ENCODE measurements around the gene AP2A1. TPM values are rescaled to one million over a fixed set of nuclear protein-coding genes. Genes with fewer than 3 reads are reported as not detected.
A peak's percentile ranks its signal among the peaks of the same experiment; 100 is the strongest.

The AP2A1 gene
- total and polyA plus RNA-seq, 10 of the 15 experiments (the other 5 are each of a cell fraction or from before 2014, with no cell fraction given), result 0.68 to 78.8 (median 33.8) TPM

DNA sequence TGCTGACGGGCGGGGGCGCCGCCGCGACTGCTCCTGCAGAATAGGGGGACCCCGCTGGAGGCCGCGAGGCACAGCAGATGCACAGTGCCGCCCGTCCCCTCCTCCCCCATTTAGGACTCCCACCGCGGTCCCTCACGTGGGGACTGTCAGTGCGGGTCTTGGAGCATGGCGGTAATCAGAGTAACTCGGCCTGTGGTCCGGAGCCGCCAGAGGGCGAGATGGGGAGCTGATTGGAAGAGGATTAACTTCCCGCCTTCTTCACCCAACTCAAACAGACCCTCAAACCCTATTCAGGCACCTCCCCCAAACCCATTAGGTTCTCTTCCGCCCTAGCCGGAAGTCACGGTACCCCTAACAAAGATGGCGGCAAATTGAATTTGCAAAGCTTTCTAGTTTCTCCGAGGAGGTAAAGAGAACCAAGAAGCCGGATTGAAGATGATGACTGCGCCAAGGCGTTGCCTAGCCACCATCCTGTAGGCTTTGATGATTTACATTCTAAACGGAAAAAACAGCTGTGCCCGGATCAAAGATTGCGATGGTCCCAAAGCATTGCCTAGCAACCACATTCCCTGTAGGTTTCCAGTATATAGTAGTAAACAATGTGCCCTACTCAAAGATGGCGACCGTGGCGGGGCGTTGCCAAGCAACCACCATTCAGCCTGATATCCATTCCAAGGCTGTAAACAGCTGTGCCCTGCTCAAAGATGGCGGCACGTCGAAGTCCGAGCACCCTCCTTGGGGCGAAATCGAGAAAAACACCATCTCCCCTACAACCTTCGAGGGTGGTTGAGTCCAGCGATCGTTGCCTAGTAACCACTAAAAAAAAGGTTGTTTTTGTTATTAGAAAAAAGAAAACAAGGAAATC, 46.4 kb downstream of the AP2A1 start, which contains the start of gene FUZ (continued):
- TF ChIP-seq, protein P1, sequence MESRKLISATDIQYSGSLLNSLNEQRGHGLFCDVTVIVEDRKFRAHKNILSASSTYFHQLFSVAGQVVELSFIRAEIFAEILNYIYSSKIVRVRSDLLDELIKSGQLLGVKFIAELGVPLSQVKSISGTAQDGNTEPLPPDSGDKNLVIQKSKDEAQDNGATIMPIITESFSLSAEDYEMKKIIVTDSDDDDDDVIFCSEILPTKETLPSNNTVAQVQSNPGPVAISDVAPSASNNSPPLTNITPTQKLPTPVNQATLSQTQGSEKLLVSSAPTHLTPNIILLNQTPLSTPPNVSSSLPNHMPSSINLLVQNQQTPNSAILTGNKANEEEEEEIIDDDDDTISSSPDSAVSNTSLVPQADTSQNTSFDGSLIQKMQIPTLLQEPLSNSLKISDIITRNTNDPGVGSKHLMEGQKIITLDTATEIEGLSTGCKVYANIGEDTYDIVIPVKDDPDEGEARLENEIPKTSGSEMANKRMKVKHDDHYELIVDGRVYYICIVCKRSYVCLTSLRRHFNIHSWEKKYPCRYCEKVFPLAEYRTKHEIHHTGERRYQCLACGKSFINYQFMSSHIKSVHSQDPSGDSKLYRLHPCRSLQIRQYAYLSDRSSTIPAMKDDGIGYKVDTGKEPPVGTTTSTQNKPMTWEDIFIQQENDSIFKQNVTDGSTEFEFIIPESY (IDR thresholded peaks at IDR 0.05), result no peak
- TF ChIP-seq, protein P2, sequence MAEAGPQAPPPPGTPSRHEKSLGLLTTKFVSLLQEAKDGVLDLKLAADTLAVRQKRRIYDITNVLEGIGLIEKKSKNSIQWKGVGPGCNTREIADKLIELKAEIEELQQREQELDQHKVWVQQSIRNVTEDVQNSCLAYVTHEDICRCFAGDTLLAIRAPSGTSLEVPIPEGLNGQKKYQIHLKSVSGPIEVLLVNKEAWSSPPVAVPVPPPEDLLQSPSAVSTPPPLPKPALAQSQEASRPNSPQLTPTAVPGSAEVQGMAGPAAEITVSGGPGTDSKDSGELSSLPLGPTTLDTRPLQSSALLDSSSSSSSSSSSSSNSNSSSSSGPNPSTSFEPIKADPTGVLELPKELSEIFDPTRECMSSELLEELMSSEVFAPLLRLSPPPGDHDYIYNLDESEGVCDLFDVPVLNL (IDR thresholded peaks at IDR 0.05; ENCODE audit: low read depth, low read length), result peak; percentile 66
- TF ChIP-seq MTA3 (IDR thresholded peaks at IDR 0.05; ENCODE audit: borderline replicate concordance, low read length) (no peak), TAF1 (IDR thresholded peaks at IDR 0.05; ENCODE audit: borderline replicate concordance, low read depth, low read length) (peak; percentile 65), EZH2 (IDR thresholded peaks at IDR 0.05; ENCODE audit: borderline replicate concordance, control insufficient read depth, low read depth, low read length) (no peak), CEBPB (IDR thresholded peaks at IDR 0.05; ENCODE audit: borderline replicate concordance in 1 of 2, low read depth in 2 of 2, low read length in 2 of 2) (no peak), YY1 (IDR thresholded peaks at IDR 0.05; ENCODE audit: low read depth, low read length) (peak; percentile 99), FOXK2 (IDR thresholded peaks at IDR 0.05) (peak; percentile 93), RB1 (IDR thresholded peaks at IDR 0.05; ENCODE audit: borderline replicate concordance) (0 out of 2 replicates have a peak, but pooled peaks have one; percentile 55), HDAC6 (IDR thresholded peaks at IDR 0.05; ENCODE audit: unreplicated experiment) (no peak), HCFC1 (IDR thresholded peaks at IDR 0.05; ENCODE audit: low read length) (peak; percentile 74), BHLHE40 (IDR thresholded peaks at IDR 0.05; ENCODE audit: borderline replicate concordance in 1 of 2, low read depth in 2 of 2, low read length in 1 of 2) (peak; percentile 81 to 85), CHD1 (IDR thresholded peaks at IDR 0.05; ENCODE audit: low read depth, low read length) (peak; percentile 95; the same call in 1 of the 2 replicates), KAT2A (conservative IDR thresholded peaks at IDR 0.05; ENCODE audit: control insufficient read depth, low read depth, low read length) (no peak), NR2C1 (IDR thresholded peaks at IDR 0.05) (peak; percentile 80), HDGF (IDR thresholded peaks at IDR 0.05) (no peak), TCF7 (IDR thresholded peaks at IDR 0.05; ENCODE audit: borderline replicate concordance) (no peak), ESRRA (IDR thresholded peaks at IDR 0.05; ENCODE audit: low read length) (0 out of 2 replicates have a peak, but pooled peaks have one; percentile 33), RAD21 (IDR thresholded peaks at IDR 0.05; ENCODE audit: insufficient read depth, low read depth, low read length) (no peak), SIX5 (IDR thresholded peaks at IDR 0.05; ENCODE audit: low read depth, low read length, severe bottlenecking) (peak; percentile 70)
- TF ChIP-seq, protein P3, sequence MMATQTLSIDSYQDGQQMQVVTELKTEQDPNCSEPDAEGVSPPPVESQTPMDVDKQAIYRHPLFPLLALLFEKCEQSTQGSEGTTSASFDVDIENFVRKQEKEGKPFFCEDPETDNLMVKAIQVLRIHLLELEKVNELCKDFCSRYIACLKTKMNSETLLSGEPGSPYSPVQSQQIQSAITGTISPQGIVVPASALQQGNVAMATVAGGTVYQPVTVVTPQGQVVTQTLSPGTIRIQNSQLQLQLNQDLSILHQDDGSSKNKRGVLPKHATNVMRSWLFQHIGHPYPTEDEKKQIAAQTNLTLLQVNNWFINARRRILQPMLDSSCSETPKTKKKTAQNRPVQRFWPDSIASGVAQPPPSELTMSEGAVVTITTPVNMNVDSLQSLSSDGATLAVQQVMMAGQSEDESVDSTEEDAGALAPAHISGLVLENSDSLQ (IDR thresholded peaks at IDR 0.05), result peak; percentile 71; the same call in 1 of the 2 replicates
- TF ChIP-seq, protein P4, sequence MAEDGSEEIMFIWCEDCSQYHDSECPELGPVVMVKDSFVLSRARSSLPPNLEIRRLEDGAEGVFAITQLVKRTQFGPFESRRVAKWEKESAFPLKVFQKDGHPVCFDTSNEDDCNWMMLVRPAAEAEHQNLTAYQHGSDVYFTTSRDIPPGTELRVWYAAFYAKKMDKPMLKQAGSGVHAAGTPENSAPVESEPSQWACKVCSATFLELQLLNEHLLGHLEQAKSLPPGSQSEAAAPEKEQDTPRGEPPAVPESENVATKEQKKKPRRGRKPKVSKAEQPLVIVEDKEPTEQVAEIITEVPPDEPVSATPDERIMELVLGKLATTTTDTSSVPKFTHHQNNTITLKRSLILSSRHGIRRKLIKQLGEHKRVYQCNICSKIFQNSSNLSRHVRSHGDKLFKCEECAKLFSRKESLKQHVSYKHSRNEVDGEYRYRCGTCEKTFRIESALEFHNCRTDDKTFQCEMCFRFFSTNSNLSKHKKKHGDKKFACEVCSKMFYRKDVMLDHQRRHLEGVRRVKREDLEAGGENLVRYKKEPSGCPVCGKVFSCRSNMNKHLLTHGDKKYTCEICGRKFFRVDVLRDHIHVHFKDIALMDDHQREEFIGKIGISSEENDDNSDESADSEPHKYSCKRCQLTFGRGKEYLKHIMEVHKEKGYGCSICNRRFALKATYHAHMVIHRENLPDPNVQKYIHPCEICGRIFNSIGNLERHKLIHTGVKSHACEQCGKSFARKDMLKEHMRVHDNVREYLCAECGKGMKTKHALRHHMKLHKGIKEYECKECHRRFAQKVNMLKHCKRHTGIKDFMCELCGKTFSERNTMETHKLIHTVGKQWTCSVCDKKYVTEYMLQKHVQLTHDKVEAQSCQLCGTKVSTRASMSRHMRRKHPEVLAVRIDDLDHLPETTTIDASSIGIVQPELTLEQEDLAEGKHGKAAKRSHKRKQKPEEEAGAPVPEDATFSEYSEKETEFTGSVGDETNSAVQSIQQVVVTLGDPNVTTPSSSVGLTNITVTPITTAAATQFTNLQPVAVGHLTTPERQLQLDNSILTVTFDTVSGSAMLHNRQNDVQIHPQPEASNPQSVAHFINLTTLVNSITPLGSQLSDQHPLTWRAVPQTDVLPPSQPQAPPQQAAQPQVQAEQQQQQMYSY (CRISPR knock-in tag; IDR thresholded peaks at IDR 0.05), result no peak

Data from GM12878 (cell line).